Gastrocnemius medialis (tissue), 4 donors: ENCODE results near the gene WNT3A. TPM values are rescaled to one million over a fixed set of nuclear protein-coding genes. Genes with fewer than 3 reads are reported as not detected.
"Not testable (repeated sequence)": the region's sequence is repeated elsewhere in the genome, so short reads cannot be mapped to it uniquely, and the experiment has no call there.

ENCODE experiments used
- ATAC-seq, 2 donors: fragments of 150-250 bp; one replicate each; pipeline ENCODE4 v1.9.1; 2016
- DNase-seq, 2 donors: peaks; one replicate each; pipeline ENCODE4 v3.0.0-alpha.2; 2019
- H3K27ac ChIP-seq, 4 donors: fragments of 200-600 bp; sonication (generic); 1 replicate in 1 of 4; 2 replicates in 3 of 4; pipeline ENCODE4 v1.5.1; 2016 to 2018; ENCODE audit warnings: mild to moderate bottlenecking in 2 of 4, moderate library complexity in 1 of 4
- H3K27me3 ChIP-seq, 3 donors: fragments of 200-600 bp; sonication (generic) in 2 of 3; 1 replicate in 1 of 3; 2 replicates in 2 of 3; pipeline versions ENCODE4 v1.5.1 to v1.6.0; 2016 to 2019; ENCODE audit warnings: mild to moderate bottlenecking in 1 of 3, moderate library complexity in 1 of 3
- H3K36me3 ChIP-seq, 2 donors: fragments of 200-600 bp; sonication (generic) in 1 of 2; one replicate each; pipeline ENCODE4 v1.5.1; 2017 to 2018
- H3K4me1 ChIP-seq, 2 donors: fragments of 200-600 bp; sonication (generic) in 1 of 2; one replicate each; pipeline ENCODE4 v1.5.1; 2016 to 2017; ENCODE audit warnings: mild to moderate bottlenecking in 2 of 2
- H3K4me3 ChIP-seq, 4 donors: fragments of 200-600 bp; sonication (generic) in 3 of 4; 1 replicate in 1 of 4; 2 replicates in 3 of 4; pipeline ENCODE4 v1.5.1; 2016 to 2019; ENCODE audit warnings: mild to moderate bottlenecking in 2 of 4
- H3K9me3 ChIP-seq, 3 donors: fragments of 200-600 bp; sonication (generic) in 2 of 3; 1 replicate in 1 of 3; 2 replicates in 2 of 3; pipeline ENCODE4 v1.5.1; 2016 to 2019
- POLR2A ChIP-seq, 2 donors: fragments of 450-650 bp; IDR thresholded peaks; one replicate each; pipeline ENCODE4 v1.6.1; 2017; ENCODE audit warnings: antibody characterized with exemption in 2 of 2, mild to moderate bottlenecking in 2 of 2, moderate library complexity in 2 of 2
- in situ Hi-C, 4 donors: fragments of 200-750 bp; cut with MboI; loops; one replicate each; pipeline versions ENCODE4 v1.15.0 to v1.8.0; 2017; ENCODE audit warnings: low sequenced_read_pairs in 4 of 4
- intact Hi-C: fragments of 100-400 bp; cut with DNase I; formaldehyde crosslinking; loops from one replicate; pipeline ENCODE4 v1.15.1; 2023; ENCODE audit warnings: low total_unique reads
- total RNA-seq, 4 donors: library from RNA; depleted of rRNA; stranded (reverse); fragments of >200 nt; gene quantifications; one replicate each; pipeline versions ENCODE4 v1.1.0 to v1.2.3, GENCODE V29; 2016
- TF ChIP-seq, protein P1 (sequence below), 5 experiments: fragments of 450-650 bp in 3 of 5; fragments of 200-600 bp in 2 of 5; sonication (generic) in 2 of 5; IDR thresholded peaks in 4 of 5; conservative IDR thresholded peaks in 1 of 5; 1 replicate in 4 of 5; 2 replicates in 1 of 5; pipeline ENCODE4 v1.5.1; 2016 to 2019; ENCODE audit warnings: antibody characterized with exemption in 5 of 5, mild to moderate bottlenecking in 3 of 5, moderate library complexity in 3 of 5

The WNT3A gene
- total RNA-seq, 4 donors from 2014 or later = not detected

DNA sequence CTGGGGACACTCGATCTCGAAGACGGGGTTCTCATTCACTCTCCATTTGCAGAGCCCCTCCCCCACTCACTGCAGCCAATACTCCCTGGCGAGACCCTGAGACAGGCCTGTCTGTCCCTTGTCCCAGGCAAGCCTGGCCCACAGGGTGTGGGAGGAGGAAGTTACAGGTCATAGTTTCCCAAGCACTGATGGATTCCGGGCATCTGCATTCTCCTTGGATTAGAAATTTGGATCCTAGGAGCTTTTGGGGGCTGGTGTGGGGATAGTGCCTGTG lies 11.3 kb downstream of the WNT3A start:
- H3K9me3 ChIP-seq = no peaks in the 10 kb centered on the region
- no peak overlapping the region for H3K4me3 ChIP-seq
- H3K36me3 ChIP-seq = no peaks in the 10 kb centered on the region
- no peak for TF ChIP-seq POLR2A (IDR thresholded peaks at IDR 0.05)
- TF ChIP-seq, protein P1, sequence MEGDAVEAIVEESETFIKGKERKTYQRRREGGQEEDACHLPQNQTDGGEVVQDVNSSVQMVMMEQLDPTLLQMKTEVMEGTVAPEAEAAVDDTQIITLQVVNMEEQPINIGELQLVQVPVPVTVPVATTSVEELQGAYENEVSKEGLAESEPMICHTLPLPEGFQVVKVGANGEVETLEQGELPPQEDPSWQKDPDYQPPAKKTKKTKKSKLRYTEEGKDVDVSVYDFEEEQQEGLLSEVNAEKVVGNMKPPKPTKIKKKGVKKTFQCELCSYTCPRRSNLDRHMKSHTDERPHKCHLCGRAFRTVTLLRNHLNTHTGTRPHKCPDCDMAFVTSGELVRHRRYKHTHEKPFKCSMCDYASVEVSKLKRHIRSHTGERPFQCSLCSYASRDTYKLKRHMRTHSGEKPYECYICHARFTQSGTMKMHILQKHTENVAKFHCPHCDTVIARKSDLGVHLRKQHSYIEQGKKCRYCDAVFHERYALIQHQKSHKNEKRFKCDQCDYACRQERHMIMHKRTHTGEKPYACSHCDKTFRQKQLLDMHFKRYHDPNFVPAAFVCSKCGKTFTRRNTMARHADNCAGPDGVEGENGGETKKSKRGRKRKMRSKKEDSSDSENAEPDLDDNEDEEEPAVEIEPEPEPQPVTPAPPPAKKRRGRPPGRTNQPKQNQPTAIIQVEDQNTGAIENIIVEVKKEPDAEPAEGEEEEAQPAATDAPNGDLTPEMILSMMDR (IDR thresholded peaks at IDR 0.05 in 4 of 5, conservative IDR thresholded peaks at IDR 0.05 in 1 of 5) = no peak
- intact Hi-C loops = no loop called here
- no peak for ATAC-seq
- DNase-seq = no peak
- H3K4me1 ChIP-seq = no peaks in the 10 kb centered on the region
- H3K27me3 ChIP-seq = no peaks in the 10 kb centered on the region
- H3K27ac ChIP-seq = no peak overlapping the region
- in situ Hi-C loops = no loop called here

DNA sequence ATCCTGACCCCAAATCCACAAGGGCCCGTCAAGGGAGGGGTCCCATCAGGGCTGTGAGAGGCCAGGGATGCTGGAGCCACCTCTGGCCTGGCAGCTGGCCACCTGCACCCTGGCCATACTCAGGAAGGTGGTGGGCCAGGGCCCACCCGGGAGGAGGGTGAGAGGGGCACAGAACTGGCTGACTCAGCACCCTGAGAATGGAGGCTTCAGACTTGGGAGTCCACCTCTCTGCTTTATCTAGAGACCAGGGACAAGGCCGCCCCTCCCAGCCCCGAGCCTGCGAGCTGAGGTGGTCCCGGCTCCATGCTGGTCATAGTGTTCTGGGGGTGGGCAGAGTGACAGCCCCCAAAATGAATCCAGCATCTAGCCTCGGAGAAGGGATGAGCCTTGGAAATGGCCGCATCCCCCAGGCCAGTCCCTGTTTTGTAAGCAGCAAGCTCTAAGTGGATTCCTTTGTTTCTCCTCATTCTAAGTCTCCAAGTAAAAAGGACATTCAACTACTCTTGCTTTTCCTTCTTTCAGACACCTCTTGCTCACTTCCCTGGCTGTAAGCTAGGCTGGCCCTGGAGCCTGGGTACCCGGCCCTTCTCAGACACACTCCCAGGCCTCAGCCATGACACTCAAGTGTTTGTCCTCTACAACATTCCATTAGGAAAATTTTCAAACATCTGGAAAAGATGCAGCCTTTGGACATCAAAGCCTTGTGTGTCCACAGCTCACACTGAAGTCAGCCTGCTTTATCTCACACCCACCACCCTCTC lies 12.3 kb downstream of the WNT3A start:
- TF ChIP-seq, protein P1 (IDR thresholded peaks at IDR 0.05 in 4 of 5, conservative IDR thresholded peaks at IDR 0.05 in 1 of 5) = no peak
- no peak for TF ChIP-seq POLR2A (IDR thresholded peaks at IDR 0.05)
- Histone ChIP-seq H3K9me3 (no peaks in the 10 kb centered on the region), H3K36me3 (no peaks in the 10 kb centered on the region), H3K4me3 (no peak overlapping the region), H3K27ac (no peak overlapping the region), H3K4me1 (no peaks in the 10 kb centered on the region), H3K27me3 (no peaks in the 10 kb centered on the region)
- in situ Hi-C loops = no loop called here
- DNase-seq (peak in 1 of 2 donors; percentile 2), ATAC-seq (no peak)
- intact Hi-C loops = no loop called here

DNA sequence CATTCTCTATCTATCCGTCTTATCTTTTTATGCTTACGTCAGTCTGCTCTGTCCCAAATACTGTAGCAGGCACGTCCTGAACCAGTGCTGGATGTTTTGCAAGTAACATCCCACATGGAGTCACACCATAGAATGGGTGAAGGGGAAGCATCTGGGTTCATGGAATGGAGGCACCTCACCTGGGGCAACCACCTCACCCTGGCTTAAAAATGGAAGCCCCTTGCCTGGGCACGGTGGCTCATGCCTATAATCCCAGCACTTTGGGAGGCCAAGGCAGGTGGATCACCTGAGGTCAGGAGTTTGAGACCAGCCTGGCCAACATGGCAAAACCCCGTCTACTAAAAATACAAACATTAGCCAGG lies 12.9 kb downstream of the WNT3A start:
- H3K4me1 ChIP-seq, intact Hi-C loops, H3K27me3 ChIP-seq, DNase-seq, in situ Hi-C loops, ATAC-seq, H3K36me3 ChIP-seq, H3K9me3 ChIP-seq, H3K27ac ChIP-seq, H3K4me3 ChIP-seq: not testable (repeated sequence)

- H3K27me3 ChIP-seq = peaks cover 0 to 3% (median 0%) of the 10 kb centered on the region in 3 donors
- H3K4me1 ChIP-seq = no peaks in the 10 kb centered on the region
- no peak overlapping the region for H3K4me3 ChIP-seq
- intact Hi-C loops (no loop called here), in situ Hi-C loops (no loop called here)
- no peak overlapping the region for H3K27ac ChIP-seq
- peak in 1 of 2 donors; percentile 3 for DNase-seq
- H3K36me3 ChIP-seq = no peaks in the 10 kb centered on the region
- ATAC-seq = no peak
- TF ChIP-seq, protein P1 (IDR thresholded peaks at IDR 0.05 in 4 of 5, conservative IDR thresholded peaks at IDR 0.05 in 1 of 5) = no peak
- TF ChIP-seq POLR2A (IDR thresholded peaks at IDR 0.05) = no peak
- H3K9me3 ChIP-seq = no peaks in the 10 kb centered on the region
These were observed 14.0 kb downstream of the WNT3A start for GRCh38 chr1:228020686-228021354.

GRCh38 chr1:228021355-228022030 lies 14.7 kb downstream of the WNT3A start:
- ATAC-seq (no peak), DNase-seq (no peak)
- intact Hi-C loops = no loop called here

More at GRCh38 chr1:228021355-228022030, 14.7 kb downstream of the WNT3A start:
- Histone ChIP-seq H3K4me3 (no peak overlapping the region), H3K27me3 (peaks cover 0 to 3% (median 0%) of the 10 kb centered on the region in 3 donors), H3K27ac (no peak overlapping the region), H3K9me3 (no peaks in the 10 kb centered on the region), H3K36me3 (no peaks in the 10 kb centered on the region), H3K4me1 (no peaks in the 10 kb centered on the region)
- in situ Hi-C loops = no loop called here
- TF ChIP-seq, protein P1 (IDR thresholded peaks at IDR 0.05 in 4 of 5, conservative IDR thresholded peaks at IDR 0.05 in 1 of 5) = no peak
- TF ChIP-seq POLR2A (IDR thresholded peaks at IDR 0.05) = no peak
